Stimulated activated CD8-positive, alpha-beta memory T cell treated with anti-CD3 and anti-CD28 coated beads, Interleukin-7, amount 100 ng/mL, for 1 hour (primary cell): ENCODE results near the gene ANO2.

Source experiments
- DNase-seq, 2 donors: peaks; one replicate each; pipeline ENCODE4 v3.0.0-alpha.2; 2020; ENCODE audit warnings: low read depth in 2 of 2

ANO2 gene

DNA sequence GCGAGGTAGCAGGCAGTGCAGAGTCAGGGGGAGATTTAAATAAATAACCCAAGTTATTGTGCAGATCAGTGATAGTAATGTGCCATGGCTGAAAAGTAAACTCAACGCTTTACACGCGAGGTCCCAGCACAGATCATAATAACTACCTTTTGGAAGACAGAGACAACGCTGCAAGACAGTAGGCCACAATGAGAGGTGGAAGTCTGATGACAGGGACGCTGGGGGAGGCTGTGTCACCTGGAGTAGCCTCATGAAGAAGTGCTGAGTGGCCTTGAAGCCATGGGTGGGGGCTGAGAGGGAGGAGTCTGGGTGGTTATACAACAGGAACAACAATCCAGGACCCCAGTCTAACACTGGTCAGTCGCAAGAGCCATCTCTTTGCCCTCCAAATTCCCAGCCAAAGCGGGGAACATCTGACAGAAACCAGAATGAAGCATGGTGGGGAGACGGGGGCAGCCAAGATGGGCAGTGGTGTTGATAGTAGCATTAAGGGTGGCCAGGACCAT lies 28.2 kb downstream of the ANO2 start:
- no peak for DNase-seq

DNA sequence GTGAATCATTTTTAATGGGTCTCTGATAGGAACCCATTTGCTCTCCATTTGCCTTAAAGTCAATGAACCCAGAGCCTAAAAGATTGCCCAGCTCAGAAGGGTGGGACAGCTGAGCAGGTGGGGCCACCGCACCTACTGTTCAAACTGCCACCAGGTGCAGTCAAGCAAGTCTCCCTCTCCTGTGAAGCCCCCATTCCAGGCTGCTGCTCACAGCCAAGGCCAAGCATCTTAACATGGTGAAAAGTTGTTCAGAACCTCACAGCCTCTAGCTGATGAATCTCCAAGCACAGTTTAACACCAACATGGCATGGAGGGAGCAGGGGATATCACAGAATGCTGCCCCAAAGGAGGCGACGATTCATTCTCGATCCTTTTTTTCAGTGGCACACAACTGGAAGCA lies 29.5 kb downstream of the ANO2 start:
- DNase-seq, result no peak

DNA sequence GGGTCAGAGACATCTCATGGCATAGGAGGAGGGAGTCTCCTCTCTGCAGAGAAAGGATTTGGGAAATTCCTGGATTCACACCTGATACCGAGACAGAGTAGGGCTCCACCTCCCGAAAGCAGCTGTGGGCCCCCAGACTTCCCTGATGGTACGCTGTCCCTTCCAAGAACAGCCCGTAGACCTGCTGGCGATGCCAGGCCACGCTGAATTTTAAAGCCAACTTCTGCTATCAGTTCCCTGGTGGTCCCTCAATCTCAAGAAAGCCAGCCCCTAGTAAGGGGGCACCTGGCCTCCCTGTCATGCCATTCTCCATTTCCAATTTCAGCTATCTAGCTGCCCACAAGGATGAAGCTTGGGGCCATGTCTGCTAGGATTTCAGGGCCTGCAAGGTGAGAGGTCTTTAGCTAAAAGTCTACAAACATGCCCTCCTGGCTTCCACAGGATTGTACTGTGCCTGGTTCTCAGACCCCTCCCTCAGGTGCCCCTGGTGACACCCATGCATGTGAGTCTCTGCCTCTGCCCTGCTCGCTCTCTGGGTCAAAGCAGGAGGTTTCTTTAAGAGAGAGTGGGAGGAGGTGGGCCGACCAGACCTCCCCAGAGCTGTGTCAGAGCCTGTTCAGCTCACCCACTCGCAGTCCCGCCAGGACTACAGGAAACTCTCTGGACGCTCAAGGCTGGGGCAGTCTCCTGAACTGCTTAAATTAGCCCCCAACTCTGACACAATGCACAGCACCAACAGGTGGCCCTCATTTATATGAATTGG lies 30.5 kb downstream of the ANO2 start:
- no peak for DNase-seq

DNA sequence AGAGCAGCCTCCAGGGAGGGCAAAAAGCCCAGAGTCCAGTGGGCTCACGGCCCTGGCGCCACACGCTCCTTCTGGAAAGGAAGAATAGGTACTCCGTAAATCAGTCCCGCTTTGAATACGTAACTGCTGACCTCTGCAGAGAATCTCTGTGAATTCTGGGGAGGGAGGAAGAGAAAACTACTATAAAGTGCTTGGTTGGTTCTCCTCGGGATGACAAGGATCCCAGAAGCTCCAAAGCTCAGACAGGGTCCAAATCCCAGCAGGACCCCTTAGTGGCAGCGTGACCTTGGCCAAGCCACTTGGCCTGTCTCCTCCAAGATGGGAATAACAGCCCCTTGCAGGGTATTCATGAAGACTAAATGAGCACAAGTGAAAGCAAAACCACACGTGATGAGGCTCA lies 31.7 kb downstream of the ANO2 start:
- DNase-seq, result no peak

DNA sequence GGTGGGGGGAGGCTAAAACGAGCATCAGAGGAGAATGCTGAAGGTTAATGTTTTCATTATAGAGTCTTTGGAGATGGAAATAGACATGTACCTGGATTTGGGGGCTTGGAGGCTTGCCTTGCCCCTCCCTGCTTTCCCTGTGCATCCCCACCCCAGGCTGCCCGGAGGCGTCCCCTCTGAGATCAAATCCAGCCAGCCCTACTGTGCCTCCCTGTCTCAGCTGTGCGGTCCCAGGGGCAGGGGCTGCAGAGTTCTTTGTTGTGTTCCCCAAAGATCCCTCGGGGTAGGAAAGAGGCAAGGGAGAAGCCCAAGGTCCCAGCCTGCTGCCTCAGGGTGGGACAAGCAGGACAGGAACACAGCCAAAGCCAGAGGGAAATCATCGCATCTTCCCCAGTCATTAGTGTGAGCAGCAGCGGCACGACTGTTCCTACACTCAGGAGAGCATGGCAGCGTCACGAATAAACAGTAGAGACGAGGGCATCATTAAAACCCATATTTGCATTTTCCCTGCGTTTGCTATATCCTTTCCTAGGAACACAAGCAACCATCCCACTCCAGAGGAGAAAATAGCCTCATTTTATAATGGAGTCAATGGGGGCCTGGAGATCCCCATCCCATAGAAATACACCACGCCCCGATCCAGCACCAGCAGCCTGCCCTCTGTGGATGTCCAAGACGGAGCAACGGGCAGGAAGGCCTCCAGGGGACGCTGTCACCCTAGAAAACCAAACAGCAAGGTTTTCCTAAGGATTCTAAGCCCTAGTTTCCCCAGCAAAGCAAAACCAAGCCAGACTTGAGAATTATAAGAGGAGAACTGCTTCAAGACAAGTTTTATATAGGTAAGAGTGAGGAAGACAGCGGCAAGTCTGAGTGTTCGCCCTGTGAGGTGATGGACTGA lies 32.4 kb downstream of the ANO2 start:
- no peak for DNase-seq

DNA sequence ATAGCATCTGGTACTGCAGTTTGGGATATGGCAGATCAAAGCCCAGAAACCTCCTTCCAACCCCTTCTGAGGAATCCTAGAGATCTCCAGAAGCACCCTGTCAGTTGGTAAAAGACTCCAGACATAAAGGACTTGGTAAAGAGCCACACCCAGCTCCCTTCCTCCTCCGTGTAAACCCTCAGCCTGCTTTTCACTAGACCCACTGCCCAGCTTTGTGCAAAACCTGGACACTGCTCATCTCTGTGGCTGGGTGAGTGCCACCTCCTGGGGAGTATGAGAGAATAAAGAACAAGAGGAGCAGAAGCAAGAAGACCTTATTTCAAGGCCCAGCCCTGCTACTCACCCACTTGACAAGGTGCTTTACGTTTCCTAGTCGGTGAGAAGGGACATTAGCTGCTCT lies 33.0 kb downstream of the ANO2 start:
- no peak for DNase-seq

DNA sequence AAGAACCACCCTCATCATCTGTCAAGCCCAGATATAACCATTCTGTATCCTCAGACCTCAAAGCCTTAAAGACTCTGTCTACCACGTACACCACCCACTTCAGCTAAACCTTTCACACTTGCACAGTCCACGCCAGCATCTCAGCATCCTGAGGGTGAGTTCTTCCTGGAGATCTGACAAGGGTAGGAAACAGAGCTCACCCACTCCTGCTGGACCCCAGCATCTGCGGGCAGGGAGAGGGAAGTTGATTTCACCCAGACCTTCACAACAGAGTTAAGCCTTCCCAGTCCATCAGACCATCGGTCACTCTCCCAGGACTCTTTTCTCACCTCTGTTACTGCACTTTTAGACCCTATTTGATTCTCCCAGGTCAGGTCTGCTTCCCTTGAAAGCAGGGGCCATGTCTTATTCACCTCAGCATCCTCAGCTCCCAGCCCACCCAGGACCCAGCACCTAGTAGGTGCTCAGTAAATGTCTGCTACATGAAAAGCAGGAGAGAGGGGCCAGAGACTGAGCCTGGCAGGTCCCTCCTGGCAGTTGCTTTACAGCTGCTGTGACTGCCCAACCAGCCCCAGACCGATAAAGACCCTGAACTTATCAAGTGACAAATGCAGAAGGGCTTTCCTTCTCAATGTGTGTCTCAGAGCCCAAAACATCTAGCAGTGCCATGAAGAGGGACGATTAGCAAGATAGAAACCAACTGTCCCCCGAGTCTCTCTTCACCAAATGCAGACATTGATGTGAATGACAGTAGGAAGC lies 34.1 kb downstream of the ANO2 start:
- no peak for DNase-seq

DNA sequence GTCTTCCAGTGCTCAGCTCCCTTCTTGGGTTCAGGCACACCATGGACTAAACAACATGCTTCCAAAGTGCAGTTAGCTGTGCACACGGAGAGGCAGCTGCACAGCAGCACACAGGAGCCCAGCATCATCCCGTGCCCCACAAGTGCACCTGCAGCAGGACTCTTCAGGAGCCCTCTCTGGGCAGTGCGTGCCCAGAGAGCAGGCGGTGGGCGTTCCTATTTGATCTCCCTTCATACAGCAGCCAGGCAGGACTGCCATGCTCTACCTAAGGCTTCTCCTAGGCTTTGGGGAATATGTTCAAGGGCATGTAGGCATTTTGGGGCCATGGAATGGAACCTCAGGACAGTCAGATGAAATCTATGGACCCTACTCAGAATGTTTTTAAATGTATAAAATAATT lies 35.5 kb downstream of the ANO2 start:
- no peak for DNase-seq

DNA sequence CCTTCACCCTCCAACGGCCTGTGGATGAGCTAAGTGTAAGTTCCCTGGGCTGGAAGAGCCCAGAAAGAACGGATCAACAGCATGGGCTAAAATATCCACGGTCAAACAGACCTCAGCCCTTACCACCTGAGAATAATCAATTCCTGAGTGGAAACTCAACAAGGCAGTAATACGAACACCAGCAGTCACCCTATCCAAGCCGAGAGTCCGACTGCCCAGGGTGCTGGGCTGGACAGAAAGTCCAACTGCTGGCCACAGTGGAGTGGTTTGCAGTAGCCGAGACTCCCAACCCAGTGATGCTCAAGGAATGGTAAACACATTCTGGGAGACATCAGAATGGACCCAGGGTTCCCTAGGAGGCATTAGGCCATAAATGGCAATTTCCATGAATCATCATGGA lies 36.8 kb downstream of the ANO2 start:
- DNase-seq, result no peak

DNA sequence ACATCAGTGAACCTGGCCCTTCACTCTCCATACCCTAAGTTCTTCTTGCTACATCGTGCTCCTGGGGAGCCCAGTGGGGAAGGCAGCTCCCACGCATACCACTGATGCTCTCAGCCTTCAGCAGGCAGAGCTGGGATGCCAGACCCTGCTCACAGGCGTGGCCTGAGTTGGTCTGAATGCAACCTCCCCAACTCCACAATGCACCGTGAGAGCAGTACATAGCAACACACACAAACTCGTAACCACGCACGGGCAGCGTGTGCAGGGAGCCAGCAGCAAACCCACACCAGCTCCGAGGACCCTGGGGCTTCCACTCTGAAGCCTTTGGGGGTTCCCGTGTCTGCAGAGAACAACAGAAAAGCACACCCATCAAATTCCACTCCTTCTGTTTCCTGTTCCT lies 37.3 kb downstream of the ANO2 start:
- no peak for DNase-seq

DNA sequence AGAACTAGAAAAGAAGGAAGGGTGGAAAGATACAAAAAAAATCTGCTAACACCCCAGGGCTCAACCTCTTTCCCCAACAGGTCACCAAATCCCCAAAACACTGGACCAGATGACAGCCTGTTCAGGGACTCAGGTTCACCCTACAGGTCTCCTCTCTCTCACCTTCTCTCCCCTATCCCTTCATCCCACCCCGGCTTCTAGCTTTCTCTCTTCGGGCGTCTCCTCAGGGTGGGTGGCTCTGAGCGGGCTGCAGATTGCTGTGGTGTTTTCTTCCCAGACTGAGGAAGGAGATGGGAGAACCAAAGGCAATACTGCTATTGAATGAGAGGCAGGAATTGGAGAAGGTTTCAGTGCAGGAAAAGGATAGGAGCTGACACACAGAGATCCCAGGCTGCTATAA lies 39.3 kb downstream of the ANO2 start:
- DNase-seq, result no peak

DNA sequence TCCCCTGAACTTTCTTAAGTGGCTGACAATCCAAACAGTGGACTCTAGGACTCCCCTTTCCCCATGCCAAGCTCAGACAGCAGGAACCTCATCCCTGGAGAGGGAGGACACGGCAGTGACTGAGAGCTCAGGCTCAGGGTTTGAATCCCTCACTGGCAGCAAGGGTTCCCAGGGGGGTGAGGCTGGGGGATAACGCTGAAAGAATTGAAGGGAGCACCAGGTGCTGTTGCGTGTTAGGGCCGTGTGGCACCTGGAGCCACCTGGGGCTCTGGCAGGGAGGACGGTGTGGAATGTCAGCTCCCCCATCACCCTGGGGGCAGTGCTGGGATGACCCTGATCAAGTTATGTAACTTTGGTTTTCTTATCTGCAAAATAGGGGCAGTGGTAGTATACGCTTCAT lies 40.1 kb downstream of the ANO2 start:
- DNase-seq, result no peak

DNA sequence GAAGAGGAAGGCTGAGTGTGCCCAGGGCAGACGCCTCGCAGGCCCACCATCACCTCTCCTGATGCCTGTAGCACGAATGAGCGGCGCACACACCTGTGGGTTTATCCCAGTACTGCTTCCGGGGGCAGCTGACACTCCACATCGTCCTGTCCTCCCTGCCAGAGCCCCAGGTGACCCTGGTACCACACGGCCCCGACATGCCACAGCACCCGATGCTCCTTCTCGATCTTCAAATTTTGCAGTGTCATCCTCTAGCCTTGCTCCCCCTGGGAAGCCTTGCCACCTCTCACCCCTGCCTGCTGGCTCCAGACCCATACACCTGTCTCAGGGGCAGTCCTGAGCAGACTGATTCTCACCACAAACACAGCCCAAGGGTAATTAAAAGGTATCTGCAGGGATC lies 40.6 kb downstream of the ANO2 start:
- DNase-seq, result no peak

DNA sequence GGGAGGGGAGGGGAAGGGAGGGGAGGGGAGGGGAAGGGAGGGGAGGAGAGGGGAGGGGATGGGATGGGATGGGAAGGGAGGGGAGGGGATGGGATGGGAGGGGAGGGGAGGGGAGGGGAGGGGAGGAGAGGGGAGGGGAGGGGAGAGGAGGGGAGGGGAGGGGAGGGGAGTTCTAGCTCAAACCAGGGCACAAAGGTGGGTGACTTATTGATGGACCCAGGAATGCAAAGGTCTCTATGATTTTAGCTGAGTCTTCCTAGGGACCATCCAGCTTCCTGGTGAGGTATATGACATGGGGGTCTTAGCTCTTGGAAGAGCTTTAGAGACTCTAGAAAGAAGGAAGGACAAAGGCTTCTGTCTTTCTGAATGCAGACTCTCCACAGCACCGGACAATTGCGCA lies 42.3 kb downstream of the ANO2 start:
- DNase-seq, result no peak

DNA sequence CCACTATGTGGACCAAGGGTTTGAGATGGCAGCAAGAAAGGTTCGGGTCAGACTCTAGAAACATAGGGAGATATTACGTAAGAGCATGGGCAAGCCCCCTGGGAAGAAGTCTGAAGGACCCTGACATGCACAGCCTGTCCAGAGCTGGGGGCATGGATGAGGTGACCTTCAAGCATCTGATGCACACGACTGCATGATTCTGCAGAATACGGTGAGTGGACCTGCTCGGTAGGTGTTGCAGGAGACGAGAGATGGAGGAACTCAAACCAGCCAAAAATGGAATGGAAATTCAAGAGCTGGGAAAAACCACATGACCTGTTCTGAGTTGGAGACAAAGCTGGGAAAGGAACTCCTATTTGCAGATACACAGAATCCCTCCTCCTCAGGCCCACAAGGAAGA lies 43.6 kb downstream of the ANO2 start:
- no peak for DNase-seq

DNA sequence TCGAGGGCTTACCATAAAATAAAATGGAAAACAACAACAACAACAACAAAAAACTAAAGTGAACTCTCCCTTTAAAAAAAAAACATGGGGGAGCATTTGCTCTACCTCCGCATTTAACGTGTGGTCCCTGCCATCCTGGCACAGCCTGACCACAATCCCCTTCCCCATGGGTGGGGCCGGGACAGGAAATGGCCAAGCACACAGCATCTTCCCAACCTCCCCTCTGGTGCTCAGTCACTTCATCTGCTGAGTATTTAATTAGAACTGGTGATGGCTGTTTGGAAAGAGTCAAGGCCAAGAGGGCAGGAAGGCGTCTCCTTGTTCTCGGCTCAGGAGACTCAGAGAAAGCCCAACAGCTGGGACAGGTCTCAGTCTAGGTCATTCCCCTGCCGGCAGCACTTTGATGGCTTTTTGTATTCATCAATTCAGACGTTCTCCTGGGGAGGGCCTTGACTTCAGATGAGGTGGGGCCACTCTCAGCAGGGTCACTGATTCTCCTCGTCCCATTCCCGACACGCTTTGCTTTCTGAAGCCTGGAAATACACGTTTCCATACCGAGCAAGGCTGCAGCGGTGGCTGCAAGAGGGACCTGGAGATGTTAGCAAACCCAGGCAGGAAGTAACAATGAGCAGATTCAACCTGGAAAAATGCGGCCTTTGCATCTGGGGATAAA lies 44.4 kb downstream of the ANO2 start:
- DNase-seq, result no peak

DNA sequence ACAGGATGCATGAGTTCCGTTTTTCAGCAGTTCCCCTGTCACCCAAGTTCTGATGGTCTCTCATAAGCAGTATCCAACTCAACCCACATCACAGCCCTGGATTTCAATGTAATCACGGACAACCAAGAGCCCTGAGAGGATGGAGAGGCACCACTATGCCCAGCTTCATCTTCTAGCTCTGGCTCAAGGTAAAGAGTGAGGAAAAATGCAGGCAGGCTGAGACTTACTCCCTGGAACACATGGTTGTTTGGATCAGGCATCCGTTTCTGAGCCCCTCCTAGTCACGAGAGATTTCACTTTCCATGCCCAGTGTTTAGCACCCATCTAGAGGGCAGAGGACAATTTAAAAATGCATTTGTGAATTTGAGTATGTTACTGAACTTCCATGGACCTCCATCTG lies 45.0 kb downstream of the ANO2 start:
- DNase-seq, result no peak

DNA sequence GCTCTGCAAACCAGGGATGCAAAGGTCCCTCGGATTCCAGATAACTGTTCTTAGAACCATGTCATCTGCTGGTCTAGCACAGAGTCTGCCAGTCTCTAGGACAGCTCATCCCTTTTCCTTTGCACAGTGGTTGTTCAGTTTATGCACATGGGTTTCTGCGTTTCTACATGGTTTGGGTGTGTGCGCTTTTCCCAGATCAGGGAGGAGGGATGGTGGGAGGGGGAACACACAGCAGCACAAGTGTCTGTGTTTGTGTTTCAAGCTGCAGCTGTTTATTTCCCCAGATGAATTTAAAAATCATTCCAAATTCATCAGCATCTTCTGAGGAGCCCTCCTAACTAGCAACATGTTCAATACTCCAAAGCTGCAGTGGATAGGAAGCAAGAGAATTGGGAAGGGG lies 45.4 kb downstream of the ANO2 start:
- DNase-seq, result no peak

DNA sequence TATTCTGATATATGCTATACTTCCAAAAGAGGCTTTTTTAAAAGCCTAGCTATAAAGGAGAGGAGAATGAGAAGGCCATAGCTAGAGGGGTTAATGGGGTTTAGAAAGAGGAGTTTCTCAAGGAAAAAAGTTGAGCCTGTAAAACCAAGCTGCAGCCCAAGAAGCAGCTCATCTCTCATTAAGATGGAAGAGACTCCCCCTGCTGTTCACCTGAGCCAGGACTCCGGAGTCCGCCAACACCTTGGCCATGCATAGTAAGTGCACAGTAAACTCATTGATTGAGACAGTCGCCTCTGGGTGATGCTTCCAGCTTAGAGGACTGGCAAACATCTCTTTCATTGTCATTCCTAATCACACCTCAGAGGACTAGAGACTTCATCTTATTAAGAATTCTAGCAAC lies 46.2 kb downstream of the ANO2 start:
- DNase-seq, result no peak

DNA sequence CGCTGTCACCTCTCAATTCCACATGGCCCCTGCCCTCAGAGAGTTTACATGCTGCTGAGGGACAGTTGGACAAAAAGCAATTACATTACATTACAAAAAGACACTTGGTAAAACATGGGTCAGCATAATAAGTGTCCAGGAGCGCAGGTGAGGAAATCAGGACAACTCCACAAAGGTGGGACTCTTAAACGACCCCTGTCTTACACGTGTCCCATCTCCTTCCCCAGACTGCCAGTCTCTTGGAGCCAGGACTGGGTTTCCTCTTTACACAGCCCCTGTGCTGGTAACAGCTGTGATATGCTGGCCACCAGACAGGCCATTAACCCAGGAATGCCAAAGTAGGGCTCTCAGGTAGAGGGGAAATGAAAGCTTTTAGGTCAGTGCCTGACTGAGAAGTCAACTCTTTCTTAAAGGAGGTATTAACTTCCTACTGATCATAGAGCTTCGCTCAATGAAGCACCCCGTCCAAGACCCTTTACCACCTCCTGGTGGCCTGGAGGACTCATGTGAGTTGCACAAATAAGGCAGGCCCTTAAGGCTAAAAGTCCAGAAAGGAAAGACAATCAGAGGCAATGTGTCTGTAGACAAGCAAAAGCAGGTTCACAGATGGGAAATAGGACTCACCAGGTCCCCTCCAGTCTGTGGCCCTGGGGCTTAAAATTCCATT lies 55.5 kb downstream of the ANO2 start:
- DNase-seq, result no peak

DNA sequence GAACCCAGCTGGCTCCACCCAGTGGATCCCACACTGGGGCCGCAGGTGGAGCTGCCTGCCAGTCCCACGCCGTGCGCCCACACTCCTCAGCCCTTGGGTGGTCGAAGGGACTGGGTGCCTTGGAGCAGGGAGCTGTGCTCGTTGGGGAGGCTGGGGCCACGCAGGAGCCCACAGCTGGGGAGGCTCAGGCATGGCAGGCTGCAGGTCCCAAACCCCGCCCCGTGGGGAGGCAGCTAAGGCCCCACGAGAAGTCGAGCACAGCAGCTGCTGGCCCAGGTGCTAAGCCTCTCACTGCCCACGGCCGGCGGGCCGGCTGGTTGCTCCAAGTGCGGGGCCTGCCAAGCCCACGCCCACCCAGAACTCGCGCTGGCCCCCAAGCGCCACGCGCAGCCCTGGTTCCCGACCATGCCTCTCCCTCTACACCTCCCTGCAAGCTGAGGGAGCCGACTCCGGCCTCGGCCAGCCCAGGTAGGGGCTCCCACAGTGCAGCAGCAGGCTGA lies 56.2 kb downstream of the ANO2 start:
- no peak for DNase-seq
